SK-N-SH (cell line): ENCODE data around the gene FLT3LG.

Experiments
- GABPA ChIP-seq: IDR thresholded peaks from 2 replicates; pipeline ENCODE4 v1.4.0; 2012; ENCODE audit warnings: low read depth, mild to moderate bottlenecking
- RAD21 ChIP-seq: IDR thresholded peaks from 2 replicates; pipeline ENCODE4 v1.6.1; 2012; ENCODE audit warnings: mild to moderate bottlenecking, low read length
- SIN3A ChIP-seq: IDR thresholded peaks from 2 replicates; pipeline ENCODE4 v1.6.1; 2012; ENCODE audit warnings: low read depth, mild to moderate bottlenecking, low read length, moderate library complexity, borderline replicate concordance
- TEAD4 ChIP-seq: IDR thresholded peaks from 2 replicates; pipeline ENCODE4 v1.4.0; 2012; ENCODE audit warnings: mild to moderate bottlenecking, borderline replicate concordance; ENCODE audit not compliant: insufficient read depth
- TF ChIP-seq, protein P1 (sequence below): fragments of 150-350 bp; IDR thresholded peaks from 2 replicates; pipeline ENCODE4 v1.6.1; 2017; ENCODE audit warnings: antibody characterized with exemption, low read length, low read depth, borderline replicate concordance
- TF ChIP-seq, protein P2 (sequence below): fragments of 200-600 bp; sonication (generic); IDR thresholded peaks from 2 replicates; pipeline ENCODE4 v1.6.1; 2017; ENCODE audit warnings: antibody characterized with exemption, mild to moderate bottlenecking, moderate library complexity
- TF ChIP-seq, protein P3 (sequence below): fragments of 150-350 bp; IDR thresholded peaks from 2 replicates; pipeline ENCODE4 v1.6.1; 2016; ENCODE audit warnings: mild to moderate bottlenecking, low read depth, low read length

DNA sequence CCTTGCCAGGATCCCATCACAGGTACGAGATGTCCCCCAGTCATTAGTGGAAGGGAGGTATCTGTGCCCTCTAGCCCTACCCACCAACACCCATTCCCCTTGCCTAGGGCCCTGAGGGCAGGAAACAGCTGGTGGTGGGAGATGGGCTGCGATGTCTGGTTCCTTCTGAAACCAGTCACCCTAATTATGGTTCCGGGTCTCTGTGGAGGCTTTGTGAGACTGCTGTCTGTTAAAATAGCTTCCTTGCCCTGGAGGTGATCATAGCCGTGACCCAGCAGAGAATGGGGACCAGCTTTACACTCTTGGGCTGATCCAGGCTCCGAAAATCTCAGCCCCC is 15.5 kb upstream of the FLT3LG start:
- TF ChIP-seq, protein P1, sequence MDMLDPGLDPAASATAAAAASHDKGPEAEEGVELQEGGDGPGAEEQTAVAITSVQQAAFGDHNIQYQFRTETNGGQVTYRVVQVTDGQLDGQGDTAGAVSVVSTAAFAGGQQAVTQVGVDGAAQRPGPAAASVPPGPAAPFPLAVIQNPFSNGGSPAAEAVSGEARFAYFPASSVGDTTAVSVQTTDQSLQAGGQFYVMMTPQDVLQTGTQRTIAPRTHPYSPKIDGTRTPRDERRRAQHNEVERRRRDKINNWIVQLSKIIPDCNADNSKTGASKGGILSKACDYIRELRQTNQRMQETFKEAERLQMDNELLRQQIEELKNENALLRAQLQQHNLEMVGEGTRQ = no peak
- TF ChIP-seq, protein P2, sequence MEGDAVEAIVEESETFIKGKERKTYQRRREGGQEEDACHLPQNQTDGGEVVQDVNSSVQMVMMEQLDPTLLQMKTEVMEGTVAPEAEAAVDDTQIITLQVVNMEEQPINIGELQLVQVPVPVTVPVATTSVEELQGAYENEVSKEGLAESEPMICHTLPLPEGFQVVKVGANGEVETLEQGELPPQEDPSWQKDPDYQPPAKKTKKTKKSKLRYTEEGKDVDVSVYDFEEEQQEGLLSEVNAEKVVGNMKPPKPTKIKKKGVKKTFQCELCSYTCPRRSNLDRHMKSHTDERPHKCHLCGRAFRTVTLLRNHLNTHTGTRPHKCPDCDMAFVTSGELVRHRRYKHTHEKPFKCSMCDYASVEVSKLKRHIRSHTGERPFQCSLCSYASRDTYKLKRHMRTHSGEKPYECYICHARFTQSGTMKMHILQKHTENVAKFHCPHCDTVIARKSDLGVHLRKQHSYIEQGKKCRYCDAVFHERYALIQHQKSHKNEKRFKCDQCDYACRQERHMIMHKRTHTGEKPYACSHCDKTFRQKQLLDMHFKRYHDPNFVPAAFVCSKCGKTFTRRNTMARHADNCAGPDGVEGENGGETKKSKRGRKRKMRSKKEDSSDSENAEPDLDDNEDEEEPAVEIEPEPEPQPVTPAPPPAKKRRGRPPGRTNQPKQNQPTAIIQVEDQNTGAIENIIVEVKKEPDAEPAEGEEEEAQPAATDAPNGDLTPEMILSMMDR = no peak
- no peak for TF ChIP-seq SIN3A
- TF ChIP-seq TEAD4 = no peak
- TF ChIP-seq, protein P3, sequence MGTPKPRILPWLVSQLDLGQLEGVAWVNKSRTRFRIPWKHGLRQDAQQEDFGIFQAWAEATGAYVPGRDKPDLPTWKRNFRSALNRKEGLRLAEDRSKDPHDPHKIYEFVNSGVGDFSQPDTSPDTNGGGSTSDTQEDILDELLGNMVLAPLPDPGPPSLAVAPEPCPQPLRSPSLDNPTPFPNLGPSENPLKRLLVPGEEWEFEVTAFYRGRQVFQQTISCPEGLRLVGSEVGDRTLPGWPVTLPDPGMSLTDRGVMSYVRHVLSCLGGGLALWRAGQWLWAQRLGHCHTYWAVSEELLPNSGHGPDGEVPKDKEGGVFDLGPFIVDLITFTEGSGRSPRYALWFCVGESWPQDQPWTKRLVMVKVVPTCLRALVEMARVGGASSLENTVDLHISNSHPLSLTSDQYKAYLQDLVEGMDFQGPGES = no peak
- TF ChIP-seq RAD21 = no peak
- no peak for TF ChIP-seq GABPA
